Measurements from ENCODE around the gene HCAR3. TPM values are rescaled to one million over a fixed set of nuclear protein-coding genes. Genes with fewer than 3 reads are reported as not detected.
"Not testable (repeated sequence)": the region's sequence is repeated elsewhere in the genome, so short reads cannot be mapped to it uniquely, and the experiment has no call there.

HCAR3 gene
- total RNA-seq = not detected

DNA sequence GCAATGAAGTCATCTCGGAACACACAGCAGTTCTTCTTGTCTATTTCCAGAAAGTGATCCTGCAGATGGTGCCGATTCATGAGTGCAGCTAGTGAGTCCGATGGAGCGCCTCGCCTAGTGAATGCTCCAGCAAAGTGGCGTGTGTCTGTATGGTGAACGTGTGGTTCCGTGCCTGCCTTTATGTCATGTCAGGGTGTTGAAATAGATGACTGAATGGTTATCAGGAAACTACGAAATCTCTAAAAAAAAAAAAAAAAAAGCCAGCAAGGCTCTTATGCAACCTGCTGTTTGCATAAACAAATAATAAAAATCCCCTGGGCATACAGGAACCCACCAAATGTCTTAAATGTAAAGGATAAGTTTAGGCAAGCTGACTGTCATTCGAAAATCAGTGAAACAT, at the start of gene HCAR3:
TSS of gene HCAR3 (minus strand) at position 154 of the 400 bp plus-strand sequence. CDS start at position 80, 74 bp downstream.
- ATAC-seq (replicated peaks); H3K36me3 Mint-ChIP-seq (ENCODE audit: low read depth); H3K27ac Mint-ChIP-seq; H3K27me3 Mint-ChIP-seq; H3K9me3 Mint-ChIP-seq; H3K4me3 Mint-ChIP-seq: not testable (repeated sequence)
- peaks cover 12% of the 10 kb centered on the region for H3K4me1 Mint-ChIP-seq

DNA sequence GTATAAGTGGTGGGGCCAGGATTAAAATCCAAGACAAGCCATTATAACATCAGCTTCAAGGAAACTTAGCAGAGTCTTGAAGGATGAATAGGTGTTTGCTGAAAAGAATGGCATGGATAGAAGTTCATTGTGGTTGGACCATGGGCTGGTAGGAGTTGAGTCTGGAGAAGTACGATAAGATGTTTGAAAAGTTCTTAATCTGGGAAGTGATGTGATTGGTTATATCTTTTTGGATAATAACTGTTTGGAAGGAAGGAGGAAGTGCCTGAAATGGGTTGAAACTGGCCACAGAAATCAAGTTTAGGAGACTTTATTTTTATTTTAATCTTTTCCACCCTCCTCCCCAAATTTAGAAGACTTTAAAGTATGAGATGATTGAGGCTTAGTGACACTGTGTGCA, 41.0 kb upstream of the HCAR3 start:
- ATAC-seq (replicated peaks) = no peak
- Mint-ChIP-seq H3K27me3 (no peaks in the 10 kb centered on the region), H3K36me3 (ENCODE audit: low read depth) (peaks cover 99% of the 10 kb centered on the region), H3K4me3 (no peak overlapping the region), H3K9me3 (no peaks in the 10 kb centered on the region), H3K4me1 (peaks cover 34% of the 10 kb centered on the region), H3K27ac (peak overlapping the region; percentile 77)

DNA sequence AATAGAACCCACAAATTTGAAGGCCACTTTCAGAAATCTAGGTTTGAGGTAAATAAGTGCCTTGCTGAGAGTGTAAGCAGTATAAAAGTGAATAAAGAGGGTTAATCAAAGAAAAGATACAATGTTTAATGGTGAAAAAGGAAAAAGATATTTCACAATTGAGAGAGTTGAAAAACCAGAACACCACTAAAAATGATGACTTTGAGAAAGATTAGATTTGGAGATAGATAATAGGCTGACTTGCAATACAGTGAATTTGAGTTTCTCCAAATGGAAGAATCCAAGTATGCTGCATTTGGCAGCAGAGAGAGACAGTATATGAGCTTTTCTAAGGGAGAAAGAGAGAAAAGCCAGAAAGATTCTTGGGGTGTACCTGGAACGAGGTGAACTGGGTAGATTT, 38.2 kb upstream of the HCAR3 start:
- Mint-ChIP-seq H3K9me3 (no peaks in the 10 kb centered on the region), H3K27ac (peak overlapping the region; percentile 98), H3K4me1 (peaks cover 34% of the 10 kb centered on the region), H3K4me3 (peak overlapping the region; percentile 92), H3K36me3 (ENCODE audit: low read depth) (peaks cover 76% of the 10 kb centered on the region), H3K27me3 (no peaks in the 10 kb centered on the region)
- no peak for ATAC-seq (replicated peaks)

DNA sequence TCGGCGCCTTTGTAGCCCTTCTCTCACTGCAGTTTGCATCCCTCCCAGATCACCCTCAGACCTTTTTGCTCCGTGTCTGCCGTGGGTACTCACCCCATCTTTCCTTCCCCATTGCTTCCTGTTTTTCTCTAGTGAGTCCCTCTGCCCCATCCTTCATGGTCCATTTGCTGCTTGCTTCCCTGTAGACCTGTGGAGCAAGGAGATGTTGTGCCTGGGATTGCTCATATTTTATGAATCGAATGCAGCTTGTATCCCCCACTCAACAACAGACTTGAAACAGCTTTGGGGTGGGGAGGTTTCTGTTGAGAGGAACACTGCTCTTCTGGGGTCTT, 36.7 kb upstream of the HCAR3 start:
- no peaks in the 10 kb centered on the region for H3K9me3 Mint-ChIP-seq
- peak overlapping the region; percentile 92 for H3K4me3 Mint-ChIP-seq
- H3K27me3 Mint-ChIP-seq = no peaks in the 10 kb centered on the region
- H3K4me1 Mint-ChIP-seq = peaks cover 34% of the 10 kb centered on the region
- H3K27ac Mint-ChIP-seq = peak overlapping the region; percentile 98
- H3K36me3 Mint-ChIP-seq (ENCODE audit: low read depth) = peaks cover 61% of the 10 kb centered on the region
- ATAC-seq (replicated peaks) = no peak

DNA sequence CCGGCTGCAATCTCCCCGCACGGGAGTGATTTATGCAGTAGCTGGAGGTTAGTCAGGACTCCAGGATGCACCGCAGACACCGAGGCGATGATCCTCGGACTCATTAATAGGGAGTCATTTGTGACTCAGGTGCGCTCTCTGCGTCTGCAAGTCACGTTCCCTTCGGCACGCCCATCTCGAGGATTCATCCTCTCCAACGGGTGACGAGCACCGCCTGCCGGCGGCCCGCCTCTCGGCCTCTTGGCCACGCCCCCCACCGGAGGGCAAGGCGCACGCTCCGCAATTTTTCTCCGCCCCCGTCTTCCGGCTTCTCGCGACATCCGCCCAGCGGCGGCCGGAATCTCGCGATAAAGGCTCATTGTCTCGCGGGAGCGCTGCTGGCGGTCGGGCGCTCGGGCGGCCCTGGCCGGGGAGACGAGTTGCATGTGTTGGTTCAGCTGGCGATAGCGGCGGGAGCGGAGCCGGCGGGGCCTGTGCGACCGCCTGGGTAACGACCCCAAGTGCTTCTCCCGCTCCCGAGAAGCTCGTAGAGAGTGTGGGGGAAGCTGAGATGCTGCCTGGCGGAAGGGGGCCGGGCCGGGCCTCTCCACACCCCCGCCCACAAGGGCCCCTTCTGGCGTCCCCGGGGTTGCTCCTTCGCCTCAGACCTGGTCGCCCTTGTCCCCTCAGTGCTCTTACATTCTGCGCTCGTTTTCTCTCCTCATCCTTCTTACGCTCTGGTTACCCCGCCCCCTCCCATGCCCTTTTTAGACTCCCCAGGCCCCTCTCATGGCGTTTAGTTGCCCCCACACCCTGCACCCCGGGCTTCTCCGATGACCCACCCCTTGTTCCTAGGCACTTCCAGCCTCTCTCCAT, 36.1 kb upstream of the HCAR3 start, which contains the start of gene DENR:
TSS of gene DENR (plus strand) at position 361 of the 855 bp plus-strand sequence. CDS start 878 bp downstream, outside the sequence.
- Mint-ChIP-seq H3K9me3 (no peaks in the 10 kb centered on the region), H3K4me3 (peak within 1 kb of the TSS; percentile 92), H3K27me3 (no peaks in the 10 kb centered on the region), H3K36me3 (ENCODE audit: low read depth) (peaks cover 55% of the 10 kb centered on the region), H3K4me1 (peaks cover 33% of the 10 kb centered on the region), H3K27ac (peak within 1 kb of the TSS; percentile 98)
- peak; percentile 97 for ATAC-seq (replicated peaks)

DNA sequence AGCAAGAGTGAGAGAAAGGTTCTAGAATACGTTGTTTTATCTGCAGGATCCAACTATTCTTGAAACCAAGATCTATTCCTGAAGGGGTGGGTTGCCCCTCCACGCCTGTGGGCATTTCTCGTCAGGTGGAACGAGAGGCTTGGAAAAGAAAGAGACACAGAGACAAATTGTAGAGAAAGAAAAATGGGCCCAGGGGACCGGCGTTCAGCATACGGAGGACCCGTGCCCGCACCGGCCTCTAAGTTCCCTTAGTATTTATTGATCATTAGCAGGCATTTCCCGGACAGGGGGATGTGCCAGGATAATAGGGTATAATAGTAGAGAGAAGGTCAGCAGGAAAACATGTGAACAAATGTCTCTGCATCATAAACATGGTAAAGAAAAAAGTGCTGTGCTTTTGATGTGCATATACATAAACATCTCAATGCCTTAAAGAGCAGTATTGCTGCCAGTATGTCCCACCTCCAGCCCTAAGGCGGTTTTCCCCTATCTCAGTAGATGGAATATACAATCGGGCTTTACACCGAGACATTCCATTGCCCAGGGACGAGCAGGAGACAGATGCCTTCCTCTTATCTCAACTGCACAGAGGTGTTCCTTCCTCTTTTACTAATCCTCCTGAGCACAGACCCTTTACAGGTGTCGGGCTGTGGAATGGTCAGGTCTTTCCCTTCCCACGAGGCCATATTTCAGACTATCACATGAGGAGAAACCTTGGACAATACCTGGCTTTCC, 34.3 kb upstream of the HCAR3 start:
- Mint-ChIP-seq H3K4me1 (peaks cover 18% of the 10 kb centered on the region), H3K27ac (peak overlapping the region; percentile 98), H3K4me3 (peak overlapping the region; percentile 92), H3K36me3 (ENCODE audit: low read depth) (peaks cover 38% of the 10 kb centered on the region)
- not testable (repeated sequence) for ATAC-seq (replicated peaks); H3K9me3 Mint-ChIP-seq; H3K27me3 Mint-ChIP-seq

DNA sequence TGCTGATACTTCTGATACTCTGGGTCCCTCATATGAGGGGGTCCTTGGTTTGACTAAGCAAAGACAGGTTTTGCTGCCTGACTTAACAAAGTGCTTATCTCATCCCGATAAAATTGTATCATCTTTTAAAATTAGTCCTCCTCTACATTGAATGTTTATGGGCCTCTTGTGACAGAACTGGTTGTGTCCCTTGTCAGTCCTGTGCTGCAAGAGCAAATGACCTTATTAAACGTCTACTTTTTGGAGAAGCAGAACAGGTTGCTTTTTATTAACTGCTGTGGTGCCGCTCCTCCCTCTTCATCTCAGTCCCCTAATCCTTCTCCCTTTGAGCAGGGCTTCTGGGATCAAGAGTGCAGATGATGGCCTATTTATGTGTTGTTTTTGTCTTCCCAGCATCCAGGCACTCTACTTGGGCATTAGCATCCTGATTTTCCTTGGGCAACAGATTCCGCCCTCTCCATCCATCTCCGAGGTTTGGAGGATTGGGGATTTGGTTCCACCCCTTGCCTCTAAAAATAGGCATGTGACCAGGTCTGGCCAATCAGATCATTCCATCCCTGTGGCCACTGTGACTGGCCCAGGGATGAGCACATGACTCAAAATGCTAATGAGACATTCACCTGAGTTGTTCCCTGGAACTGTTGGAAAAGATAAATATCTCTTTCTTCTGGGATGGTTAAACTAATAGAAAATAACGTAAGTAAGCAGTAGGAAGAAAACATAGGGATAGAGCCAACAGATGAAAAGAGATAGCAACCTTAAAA, 33.1 kb upstream of the HCAR3 start:
- Mint-ChIP-seq H3K27ac (no peak overlapping the region), H3K36me3 (ENCODE audit: low read depth) (peaks cover 26% of the 10 kb centered on the region), H3K4me1 (peaks cover 11% of the 10 kb centered on the region), H3K4me3 (no peak overlapping the region), H3K27me3 (no peaks in the 10 kb centered on the region), H3K9me3 (no peaks in the 10 kb centered on the region)
- no peak for ATAC-seq (replicated peaks)

DNA sequence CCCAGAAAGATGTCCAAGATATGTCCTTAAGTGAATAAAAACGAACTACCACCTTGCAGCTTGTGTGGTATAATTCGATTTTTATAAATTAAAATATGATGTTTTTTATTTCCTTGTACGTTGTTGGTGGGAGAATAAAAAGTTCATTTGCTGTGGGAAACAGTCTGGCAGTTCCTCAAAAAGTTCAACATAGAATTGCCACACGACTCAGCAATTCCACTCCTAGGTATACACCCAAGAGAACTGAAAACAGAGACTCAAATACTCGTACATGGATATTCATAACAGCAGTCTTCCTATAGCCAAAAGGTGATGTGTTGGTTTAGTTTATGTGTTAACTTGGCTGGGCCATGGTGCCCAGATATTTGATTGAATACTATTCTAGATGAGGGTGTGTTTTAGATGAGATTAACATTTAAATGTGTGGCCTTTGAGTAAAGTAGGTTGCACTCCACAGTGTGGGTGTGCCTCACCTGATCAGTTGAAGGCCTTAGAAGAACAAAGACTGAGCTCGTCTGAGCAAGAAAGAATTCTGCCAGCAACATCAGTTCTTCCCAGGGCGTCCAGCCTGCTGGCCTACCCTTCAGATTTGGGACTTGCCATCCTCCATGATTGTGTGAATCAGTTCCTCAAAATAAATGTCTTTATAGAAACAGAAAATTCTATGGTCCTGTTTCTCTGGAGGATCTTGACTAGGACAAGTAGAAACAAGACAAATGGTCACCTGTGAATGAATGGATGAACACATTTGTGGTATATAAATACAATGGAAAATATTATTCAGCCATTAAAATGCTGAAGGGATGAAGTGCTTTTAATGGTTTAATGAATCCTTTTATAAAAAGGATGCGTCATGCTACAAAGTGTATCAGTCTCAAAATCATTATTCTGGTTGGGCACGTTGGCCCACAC, 30.9 kb upstream of the HCAR3 start:
- no peak overlapping the region for H3K27ac Mint-ChIP-seq
- no peak overlapping the region for H3K4me3 Mint-ChIP-seq
- peaks cover 3% of the 10 kb centered on the region for H3K36me3 Mint-ChIP-seq (ENCODE audit: low read depth)
- no peaks in the 10 kb centered on the region for H3K4me1 Mint-ChIP-seq
- no peak for ATAC-seq (replicated peaks)
- H3K27me3 Mint-ChIP-seq = no peaks in the 10 kb centered on the region
- H3K9me3 Mint-ChIP-seq = no peaks in the 10 kb centered on the region

DNA sequence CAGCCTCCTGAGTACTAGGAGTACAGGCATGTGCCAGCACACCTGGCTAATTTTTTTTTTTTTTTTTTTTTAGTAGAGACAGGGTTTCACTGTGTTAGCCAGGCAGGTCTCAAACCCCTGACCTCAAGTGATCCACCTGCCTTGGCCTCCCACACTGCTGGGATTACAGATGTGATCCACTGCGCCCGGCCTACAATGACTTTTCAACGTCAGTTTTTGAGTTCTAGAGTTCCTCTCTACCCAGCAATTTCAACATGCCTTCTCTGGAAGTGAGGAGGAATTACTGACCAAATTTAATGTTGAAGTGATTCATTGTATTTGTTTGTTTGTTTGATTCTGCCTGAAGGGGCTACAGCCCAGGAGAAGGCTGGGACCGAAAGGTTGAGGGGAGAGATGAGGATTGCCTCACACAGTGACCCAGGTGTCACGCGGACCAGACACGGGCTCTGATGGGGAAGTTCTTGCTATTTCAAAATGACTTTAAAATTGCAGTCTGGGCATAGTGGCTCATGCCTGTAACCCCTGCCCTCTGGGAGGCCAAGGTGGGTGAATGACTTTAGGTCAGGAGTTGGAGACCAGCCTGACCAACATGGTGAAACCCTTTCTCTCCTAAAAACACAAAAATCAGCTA, 27.4 kb upstream of the HCAR3 start:
- Mint-ChIP-seq H3K9me3 (no peaks in the 10 kb centered on the region), H3K36me3 (ENCODE audit: low read depth) (no peaks in the 10 kb centered on the region), H3K27ac (no peak overlapping the region), H3K4me3 (no peak overlapping the region), H3K4me1 (no peaks in the 10 kb centered on the region), H3K27me3 (no peaks in the 10 kb centered on the region)
- ATAC-seq (replicated peaks) = no peak

DNA sequence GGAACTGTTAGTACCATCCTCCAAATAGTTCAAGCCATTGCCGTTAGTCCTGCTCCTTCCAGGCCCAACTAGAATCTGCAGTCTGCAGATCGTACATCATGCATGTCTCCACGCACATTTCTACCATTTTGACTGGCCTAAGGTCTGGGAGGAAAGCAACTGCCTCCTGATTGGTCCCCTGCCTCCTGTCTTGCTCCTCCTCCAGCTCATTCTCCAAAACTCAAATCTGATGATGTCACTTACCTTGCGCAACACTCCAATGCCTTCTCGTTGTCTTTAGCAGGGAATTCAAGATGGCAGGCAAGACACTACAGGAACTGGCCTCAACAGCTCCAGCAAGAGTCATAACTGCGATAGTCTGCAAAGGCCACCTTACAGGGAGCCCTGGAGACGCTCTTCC, 23.7 kb upstream of the HCAR3 start:
- H3K4me3 Mint-ChIP-seq = no peak overlapping the region
- no peak for ATAC-seq (replicated peaks)
- H3K27me3 Mint-ChIP-seq = no peaks in the 10 kb centered on the region

DNA sequence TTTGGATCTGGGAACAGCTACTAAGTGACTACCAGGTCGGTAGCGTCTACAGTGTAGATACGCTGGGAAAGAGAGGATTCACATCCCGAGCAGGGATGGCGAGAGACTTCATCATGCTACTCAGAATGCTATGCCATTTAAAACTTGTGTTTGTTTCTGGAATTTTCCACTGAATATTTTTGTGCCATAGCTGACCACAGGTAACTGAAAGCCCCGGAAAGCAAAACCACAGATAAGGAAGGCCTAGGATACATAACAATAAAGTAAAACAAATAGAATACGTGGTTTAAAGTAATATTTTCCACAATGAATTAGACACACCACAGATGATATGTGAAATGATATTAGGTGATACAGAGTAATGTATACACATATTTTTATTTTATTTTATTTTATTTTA, 22.0 kb upstream of the HCAR3 start:
- no peaks in the 10 kb centered on the region for H3K27me3 Mint-ChIP-seq
- ATAC-seq (replicated peaks) = no peak
- H3K4me1 Mint-ChIP-seq = peaks cover 4% of the 10 kb centered on the region
- H3K4me3 Mint-ChIP-seq = no peak overlapping the region
- H3K9me3 Mint-ChIP-seq = no peaks in the 10 kb centered on the region
- no peak overlapping the region for H3K27ac Mint-ChIP-seq
- H3K36me3 Mint-ChIP-seq (ENCODE audit: low read depth) = no peaks in the 10 kb centered on the region

More for the DNA sequence above, 23.7 kb upstream of the HCAR3 start:
- Mint-ChIP-seq H3K4me1 (no peaks in the 10 kb centered on the region), H3K36me3 (ENCODE audit: low read depth) (no peaks in the 10 kb centered on the region), H3K9me3 (no peaks in the 10 kb centered on the region), H3K27ac (no peak overlapping the region)

DNA sequence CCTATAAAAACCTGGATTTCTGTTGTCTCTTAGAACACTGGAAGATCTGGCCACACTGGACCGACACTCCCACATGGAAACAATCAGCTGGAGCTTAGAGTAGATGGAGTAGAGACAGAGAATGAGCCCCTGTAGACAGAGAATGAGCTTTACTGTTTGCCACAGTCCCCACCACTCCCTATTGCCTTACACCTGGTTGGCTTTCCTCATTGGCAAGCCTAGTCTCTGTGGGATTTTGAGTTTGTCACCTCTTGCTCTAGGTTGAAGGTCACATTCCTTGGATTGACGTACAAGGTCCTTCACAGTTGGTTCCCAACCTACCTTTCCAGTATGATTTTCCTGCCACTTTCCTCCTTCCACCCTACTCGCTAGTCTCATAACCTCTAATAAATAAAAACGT, 16.0 kb upstream of the HCAR3 start:
- H3K36me3 Mint-ChIP-seq (ENCODE audit: low read depth) = no peaks in the 10 kb centered on the region
- H3K9me3 Mint-ChIP-seq = no peaks in the 10 kb centered on the region
- H3K4me3 Mint-ChIP-seq = peak overlapping the region; percentile 59
- peak overlapping the region; percentile 88 for H3K27ac Mint-ChIP-seq
- ATAC-seq (replicated peaks) = no peak
- H3K27me3 Mint-ChIP-seq = peaks cover 4% of the 10 kb centered on the region
- H3K4me1 Mint-ChIP-seq = peaks cover 28% of the 10 kb centered on the region

DNA sequence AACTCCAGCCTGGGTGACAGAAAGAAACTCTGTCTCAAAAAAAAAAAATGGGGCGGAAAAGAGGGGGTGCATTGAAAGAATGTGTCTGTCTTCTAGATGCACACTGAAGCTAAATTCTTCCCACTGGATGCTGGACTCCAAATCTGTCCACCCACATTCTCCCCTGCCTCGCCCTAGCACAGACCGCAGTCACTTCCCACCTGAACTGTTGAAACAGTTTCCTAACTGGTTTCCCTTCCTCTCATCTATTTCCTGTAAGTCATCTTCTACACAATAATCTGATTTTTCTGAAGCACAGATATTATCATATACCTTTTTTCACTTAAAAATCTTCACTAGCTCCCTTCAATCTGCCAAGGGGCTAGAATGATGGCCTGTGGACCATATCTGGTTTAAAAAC, 15.6 kb upstream of the HCAR3 start:
- ATAC-seq (replicated peaks) = peak; percentile 42
- Mint-ChIP-seq H3K27ac (peak overlapping the region; percentile 88), H3K9me3 (no peaks in the 10 kb centered on the region), H3K36me3 (ENCODE audit: low read depth) (no peaks in the 10 kb centered on the region), H3K4me3 (peak overlapping the region; percentile 59), H3K4me1 (peaks cover 28% of the 10 kb centered on the region), H3K27me3 (peaks cover 4% of the 10 kb centered on the region)

All from activated T-helper 17 cell treated with anti-CD3 and anti-CD28 coated beads, Interleukin-2, amount 50 U/mL, for 72 hours (primary cell).